HG03135 (cell line): ENCODE measurements around the gene MS4A6A.
"Not testable (repeated sequence)": the region's sequence is repeated elsewhere in the genome, so short reads cannot be mapped to it uniquely, and the experiment has no call there.

Experiments used
- ATAC-seq: cut with Tn5 transposase; IDR thresholded peaks from one replicate; pipeline ENCODE4 v1.9.1; 2021; ENCODE audit warnings: mild to moderate bottlenecking, moderate library complexity; ENCODE audit not compliant: unreplicated experiment

The MS4A6A gene, protein sequence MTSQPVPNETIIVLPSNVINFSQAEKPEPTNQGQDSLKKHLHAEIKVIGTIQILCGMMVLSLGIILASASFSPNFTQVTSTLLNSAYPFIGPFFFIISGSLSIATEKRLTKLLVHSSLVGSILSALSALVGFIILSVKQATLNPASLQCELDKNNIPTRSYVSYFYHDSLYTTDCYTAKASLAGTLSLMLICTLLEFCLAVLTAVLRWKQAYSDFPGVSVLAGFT

GRCh38 chr11:60182541-60183330 lies at the start of gene MS4A6A:
MS4A6A (minus strand) TSS chr11:60183083; CDS start chr11:60181727, 1,356 bp downstream.
- no peak for ATAC-seq

DNA sequence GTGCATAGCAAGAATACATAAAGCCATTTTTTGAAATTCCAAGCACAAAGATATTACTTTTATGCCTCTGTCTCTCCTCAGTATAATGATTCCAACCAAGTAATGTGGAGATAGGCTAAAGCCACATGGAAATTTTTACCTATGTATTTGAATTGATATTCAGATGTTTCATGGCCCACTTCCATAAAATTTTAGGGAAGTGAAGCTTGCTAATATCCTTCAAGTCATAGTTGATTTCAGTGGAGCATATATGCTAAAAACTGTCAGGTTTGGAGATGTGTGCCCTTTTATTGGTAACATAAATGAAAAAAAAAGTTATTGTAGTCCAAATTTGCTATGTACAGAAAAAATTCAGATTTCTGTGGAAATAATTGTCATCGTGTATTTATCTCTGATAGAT lies 47.8 kb upstream of the MS4A6A start:
- ATAC-seq: no peak

GRCh38 chr11:60222141-60222540 lies 39.3 kb upstream of the MS4A6A start:
- no peak for ATAC-seq

- no peak for ATAC-seq
Observed at GRCh38 chr11:60221692-60222091, 38.8 kb upstream of the MS4A6A start.

DNA sequence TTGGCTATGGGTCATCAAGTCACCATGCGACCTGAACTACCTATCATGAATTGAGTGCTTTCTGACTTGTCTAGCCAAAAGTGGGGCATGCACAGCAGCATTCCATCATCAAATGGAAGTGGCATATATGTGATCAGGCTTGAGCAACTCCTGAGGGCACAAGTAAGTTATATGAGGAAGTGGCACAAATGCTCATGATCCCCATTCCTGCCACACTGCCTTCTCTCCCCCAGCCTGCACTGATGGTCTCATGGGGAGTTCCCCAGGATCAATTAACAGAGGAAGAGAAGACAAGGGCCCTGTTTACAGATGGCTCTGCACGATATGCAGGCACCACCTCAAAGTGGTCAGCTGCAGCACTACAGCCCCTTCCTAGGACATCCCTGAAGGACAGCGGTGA lies 38.3 kb upstream of the MS4A6A start:
- ATAC-seq: no peak

GRCh38 chr11:60214386-60214785 lies 31.5 kb upstream of the MS4A6A start:
- no peak for ATAC-seq

- no peak for ATAC-seq
Observed at GRCh38 chr11:60211206-60211605, 28.3 kb upstream of the MS4A6A start.

GRCh38 chr11:60209977-60210376 lies 27.1 kb upstream of the MS4A6A start:
- no peak for ATAC-seq

DNA sequence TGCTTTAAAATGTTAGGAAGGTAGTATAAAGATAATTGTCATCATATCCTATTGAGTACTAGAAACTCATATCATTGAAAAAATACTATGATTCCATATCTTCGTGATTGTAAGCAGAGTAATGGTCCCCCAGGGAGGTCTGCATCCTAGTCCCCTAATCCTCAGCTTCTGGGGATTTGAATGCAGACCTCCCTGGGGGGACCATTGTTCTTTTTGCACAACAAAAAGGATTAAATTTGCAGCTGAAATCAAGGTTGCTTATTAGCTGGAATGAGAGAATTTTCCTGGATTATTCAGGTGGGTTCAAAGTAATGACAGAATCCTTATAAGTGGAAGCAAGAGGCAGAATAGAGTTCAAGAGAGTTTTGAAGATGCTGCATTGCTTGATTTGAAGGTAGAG lies 26.1 kb upstream of the MS4A6A start:
- ATAC-seq: no peak

DNA sequence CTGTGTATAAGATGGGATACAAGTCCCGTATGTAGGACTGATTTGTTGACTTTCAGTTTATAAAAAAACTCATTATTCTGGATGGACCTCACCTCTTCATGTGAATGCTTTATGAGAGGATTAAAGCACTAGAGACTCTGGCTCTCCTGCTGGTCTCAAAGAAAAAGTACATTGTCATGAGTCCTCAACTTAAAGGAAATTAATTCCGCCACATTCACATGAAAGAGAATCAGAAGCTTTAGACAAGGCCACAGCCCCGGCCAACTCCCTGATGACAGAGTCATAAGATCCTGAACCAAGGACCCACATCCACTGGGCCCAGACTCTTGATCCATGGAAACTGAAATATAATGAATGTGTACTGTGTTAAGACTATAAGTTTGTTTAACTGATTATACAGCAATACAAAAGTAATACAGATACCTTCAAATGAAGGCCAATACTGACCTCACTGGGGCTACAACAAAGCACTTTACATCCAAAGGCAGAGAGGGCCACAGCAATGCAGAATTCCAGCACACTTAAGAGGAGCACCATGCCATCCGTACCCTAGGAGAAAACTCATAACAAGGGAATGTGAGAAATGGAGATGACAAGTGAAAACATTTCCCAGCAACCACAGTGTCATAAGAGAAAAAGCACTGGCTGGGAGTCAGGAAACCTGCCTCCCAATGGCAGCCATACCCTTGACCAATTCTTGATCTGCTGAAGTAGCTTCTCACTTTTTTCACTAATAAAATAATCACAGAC lies 25.4 kb upstream of the MS4A6A start:
- no peak for ATAC-seq

- ATAC-seq: no peak
Observed at GRCh38 chr11:60206616-60207015, 23.7 kb upstream of the MS4A6A start.

DNA sequence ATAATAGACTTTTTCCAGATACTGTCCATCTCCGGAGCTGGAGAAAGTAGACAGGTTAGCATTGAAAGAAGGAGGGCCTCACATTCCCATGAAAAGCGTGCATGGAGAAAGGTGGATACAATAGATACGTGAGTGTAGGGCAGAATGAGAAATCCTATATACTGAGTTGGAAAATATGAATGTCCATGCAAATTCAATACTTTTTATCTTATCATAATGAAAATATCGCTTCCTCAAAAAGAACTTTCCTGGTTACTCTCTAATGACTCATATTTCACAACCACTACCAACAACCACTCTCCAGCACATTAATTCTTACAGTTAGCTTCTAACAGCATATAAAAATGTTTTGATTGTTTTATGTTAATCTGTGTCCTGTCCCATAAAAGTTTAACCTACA lies 22.0 kb upstream of the MS4A6A start:
- no peak for ATAC-seq

- ATAC-seq: not testable (repeated sequence)
Observed at GRCh38 chr11:60201334-60201733, 18.5 kb upstream of the MS4A6A start.

DNA sequence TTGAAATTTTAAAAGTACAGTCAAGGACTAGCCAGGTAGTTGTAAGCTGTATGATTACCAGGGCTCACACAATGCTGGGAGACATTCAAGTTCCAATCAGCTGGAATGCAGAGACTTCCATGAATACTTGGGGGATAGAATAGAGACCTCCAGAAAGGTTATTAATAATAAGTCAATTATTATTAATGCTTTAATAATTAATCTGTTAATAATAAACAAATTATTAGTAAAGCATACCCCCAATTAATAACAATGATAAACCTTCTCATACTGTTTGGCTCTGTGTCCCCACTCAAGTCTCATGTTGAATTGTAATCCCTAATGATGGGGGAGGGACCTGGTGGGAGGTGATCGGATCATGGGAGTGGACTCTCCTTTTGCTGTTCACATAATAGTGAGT lies 14.6 kb upstream of the MS4A6A start:
- ATAC-seq: no peak

DNA sequence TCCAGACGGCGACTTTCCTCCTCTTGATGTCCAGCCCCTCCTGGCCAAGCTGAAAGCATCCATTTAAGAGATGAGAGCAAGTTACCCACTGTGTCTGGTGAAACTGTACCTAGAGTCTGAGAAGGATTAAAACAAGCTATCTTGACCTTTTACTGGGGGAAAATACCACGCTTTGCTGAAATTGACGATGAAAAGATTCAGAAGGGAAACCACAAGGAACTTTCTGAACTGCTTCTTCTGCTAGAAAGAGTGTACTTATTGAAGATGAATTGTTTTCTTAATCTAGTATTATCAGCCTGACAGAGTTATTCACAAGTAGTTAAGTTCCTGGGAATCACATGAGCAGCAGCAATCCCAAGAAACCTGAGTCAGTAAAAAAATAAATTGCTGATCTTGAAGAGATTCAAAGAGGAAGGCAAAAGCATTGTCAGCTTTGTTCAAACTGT lies 13.1 kb upstream of the MS4A6A start:
- no peak for ATAC-seq

DNA sequence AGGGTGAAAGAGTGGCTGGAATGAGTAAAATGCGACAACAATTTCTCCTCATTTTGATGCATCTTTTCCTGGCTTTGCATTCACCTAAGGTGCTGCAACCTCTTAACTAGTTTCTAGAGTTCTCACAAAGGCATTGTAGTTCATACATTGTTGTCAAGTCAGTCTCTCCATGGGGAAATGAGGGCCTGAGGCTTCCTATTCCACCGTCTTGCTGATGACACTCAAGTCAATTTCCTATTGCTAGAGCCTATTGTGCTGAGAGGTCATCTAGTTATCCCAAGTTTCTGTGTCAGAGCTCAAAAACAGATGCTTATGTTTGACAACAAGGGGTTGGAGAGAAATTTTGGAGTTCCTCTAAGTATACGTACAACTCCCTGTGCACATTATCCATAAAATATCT lies 11.6 kb upstream of the MS4A6A start:
- ATAC-seq: no peak

GRCh38 chr11:60193687-60194433 lies 11.0 kb upstream of the MS4A6A start:
- ATAC-seq: peak; percentile 92

GRCh38 chr11:60192564-60192963 lies 9.7 kb upstream of the MS4A6A start:
- not testable (repeated sequence) for ATAC-seq

DNA sequence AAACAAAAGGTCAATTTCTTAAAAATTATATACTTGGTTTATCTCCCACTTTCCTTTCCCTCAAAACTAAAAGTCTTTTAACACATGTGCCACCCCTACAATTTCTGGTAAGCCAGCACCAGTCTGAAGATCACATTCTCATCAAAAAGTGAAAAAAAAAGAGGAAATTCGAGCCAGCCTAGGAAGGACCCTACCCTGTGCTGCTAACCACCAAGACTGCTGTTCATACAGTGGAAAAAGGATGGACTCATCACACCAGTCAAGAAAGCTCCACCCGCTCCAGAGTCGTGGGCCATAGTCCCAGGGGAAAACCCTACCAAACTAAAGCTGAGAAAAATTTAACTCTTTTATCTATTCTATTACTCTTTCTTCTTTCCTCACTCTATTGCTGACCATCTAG lies 5.6 kb upstream of the MS4A6A start:
- ATAC-seq: not testable (repeated sequence)

- not testable (repeated sequence) for ATAC-seq
Observed at GRCh38 chr11:60186128-60186527, 3.2 kb upstream of the MS4A6A start.

GRCh38 chr11:60185512-60185827 lies 2.6 kb upstream of the MS4A6A start:
- not testable (repeated sequence) for ATAC-seq
